ENCODE results near the gene AHNAK.

DNA sequence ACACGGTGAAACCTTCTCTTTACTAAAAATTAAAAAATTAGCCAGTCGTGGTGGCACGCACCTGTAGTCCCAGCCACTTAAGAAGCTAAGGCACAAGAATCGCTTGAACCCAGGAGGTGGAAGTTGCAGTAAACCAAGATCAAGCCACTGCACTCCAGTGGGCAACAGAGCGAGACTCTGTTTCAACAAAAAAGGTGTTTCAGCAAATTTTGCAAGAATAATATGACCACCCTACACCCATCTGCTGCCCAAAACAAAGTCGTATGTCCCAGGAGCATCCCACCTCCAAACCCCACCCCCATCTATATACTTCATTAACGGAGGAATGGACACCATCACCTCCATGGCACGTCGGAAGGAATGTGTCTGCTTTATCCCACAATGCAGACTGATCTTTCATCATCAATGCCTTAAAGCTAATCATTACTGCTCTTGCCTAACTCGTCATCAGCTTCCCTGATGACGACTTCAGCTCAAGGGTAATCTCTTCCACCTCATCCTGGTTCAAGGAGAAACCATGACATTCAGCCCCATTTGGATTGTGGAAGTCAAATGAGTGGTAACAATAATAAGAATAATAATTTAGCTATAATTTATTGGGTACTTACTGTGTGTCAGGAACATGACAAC lies 93.7 kb downstream of the AHNAK start:
- no peak for TF ChIP-seq POLR2A (IDR thresholded peaks at IDR 0.05)
- TF ChIP-seq, protein P1, sequence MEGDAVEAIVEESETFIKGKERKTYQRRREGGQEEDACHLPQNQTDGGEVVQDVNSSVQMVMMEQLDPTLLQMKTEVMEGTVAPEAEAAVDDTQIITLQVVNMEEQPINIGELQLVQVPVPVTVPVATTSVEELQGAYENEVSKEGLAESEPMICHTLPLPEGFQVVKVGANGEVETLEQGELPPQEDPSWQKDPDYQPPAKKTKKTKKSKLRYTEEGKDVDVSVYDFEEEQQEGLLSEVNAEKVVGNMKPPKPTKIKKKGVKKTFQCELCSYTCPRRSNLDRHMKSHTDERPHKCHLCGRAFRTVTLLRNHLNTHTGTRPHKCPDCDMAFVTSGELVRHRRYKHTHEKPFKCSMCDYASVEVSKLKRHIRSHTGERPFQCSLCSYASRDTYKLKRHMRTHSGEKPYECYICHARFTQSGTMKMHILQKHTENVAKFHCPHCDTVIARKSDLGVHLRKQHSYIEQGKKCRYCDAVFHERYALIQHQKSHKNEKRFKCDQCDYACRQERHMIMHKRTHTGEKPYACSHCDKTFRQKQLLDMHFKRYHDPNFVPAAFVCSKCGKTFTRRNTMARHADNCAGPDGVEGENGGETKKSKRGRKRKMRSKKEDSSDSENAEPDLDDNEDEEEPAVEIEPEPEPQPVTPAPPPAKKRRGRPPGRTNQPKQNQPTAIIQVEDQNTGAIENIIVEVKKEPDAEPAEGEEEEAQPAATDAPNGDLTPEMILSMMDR (IDR thresholded peaks at IDR 0.05), result no peak
